ENCODE results near the gene NAT10.
A peak's percentile ranks its signal among the peaks of the same experiment; 100 is the strongest.
"Not testable (repeated sequence)": the region's sequence is repeated elsewhere in the genome, so short reads cannot be mapped to it uniquely, and the experiment has no call there.

Gene NAT10

GRCh38 chr11:34072832-34073231 is 32.6 kb upstream of the NAT10 start:
- Histone ChIP-seq H3K27ac (ENCODE audit: low read length) (no peak overlapping the region), H3K27me3 (ENCODE audit: control insufficient read depth, insufficient read depth, low read length) (no peaks in the 10 kb centered on the region), H3K4me3 (ENCODE audit: low read length) (no peak overlapping the region), H3K9me3 (ENCODE audit: control insufficient read depth, insufficient read depth, low read length) (no peaks in the 10 kb centered on the region), H3K4me1 (ENCODE audit: control insufficient read depth, insufficient read depth, low read length) (no peaks in the 10 kb centered on the region), H3K36me3 (ENCODE audit: control insufficient read depth, insufficient read depth, low read length) (peaks cover 8% of the 10 kb centered on the region; the same call in 1 of the 2 replicates)
- no CpG with 5 or more reads among the region's 2 CpGs for WGBS (ENCODE audit: insufficient coverage, insufficient read length)
- no peak for DNase-seq (ENCODE audit: low read depth, low spot score)

GRCh38 chr11:34074391-34074790 is 31.0 kb upstream of the NAT10 start:
- Histone ChIP-seq H3K36me3 (ENCODE audit: control insufficient read depth, insufficient read depth, low read length) (peaks cover 14% of the 10 kb centered on the region; the same call in 1 of the 2 replicates), H3K9me3 (ENCODE audit: control insufficient read depth, insufficient read depth, low read length) (no peaks in the 10 kb centered on the region), H3K4me3 (ENCODE audit: low read length) (no peak overlapping the region), H3K27me3 (ENCODE audit: control insufficient read depth, insufficient read depth, low read length) (no peaks in the 10 kb centered on the region), H3K27ac (ENCODE audit: low read length) (no peak overlapping the region), H3K4me1 (ENCODE audit: control insufficient read depth, insufficient read depth, low read length) (no peaks in the 10 kb centered on the region)
- no peak for DNase-seq (ENCODE audit: low read depth, low spot score)
- WGBS (ENCODE audit: insufficient coverage, insufficient read length), result no CpG with 5 or more reads among the region's 4 CpGs

GRCh38 chr11:34075178-34075820 is 30.1 kb upstream of the NAT10 start:
- DNase-seq (ENCODE audit: low read depth, low spot score), result no peak
- no peaks in the 10 kb centered on the region for H3K9me3 ChIP-seq (ENCODE audit: control insufficient read depth, insufficient read depth, low read length)
- H3K36me3 ChIP-seq (ENCODE audit: control insufficient read depth, insufficient read depth, low read length), result peaks cover 14% of the 10 kb centered on the region; the same call in 1 of the 2 replicates
- no peak overlapping the region for H3K27ac ChIP-seq (ENCODE audit: low read length)
- WGBS (ENCODE audit: insufficient coverage, insufficient read length), result no CpG with 5 or more reads among the region's 2 CpGs
- no peak overlapping the region for H3K4me3 ChIP-seq (ENCODE audit: low read length)
- no peaks in the 10 kb centered on the region for H3K4me1 ChIP-seq (ENCODE audit: control insufficient read depth, insufficient read depth, low read length)
- no peaks in the 10 kb centered on the region for H3K27me3 ChIP-seq (ENCODE audit: control insufficient read depth, insufficient read depth, low read length)

GRCh38 chr11:34080609-34081008 is 24.8 kb upstream of the NAT10 start:
- Histone ChIP-seq H3K27ac (ENCODE audit: low read length) (no peak overlapping the region), H3K27me3 (ENCODE audit: control insufficient read depth, insufficient read depth, low read length) (no peaks in the 10 kb centered on the region), H3K4me3 (ENCODE audit: low read length) (no peak overlapping the region), H3K36me3 (ENCODE audit: control insufficient read depth, insufficient read depth, low read length) (peaks cover 27% of the 10 kb centered on the region; the same call in 1 of the 2 replicates), H3K9me3 (ENCODE audit: control insufficient read depth, insufficient read depth, low read length) (no peaks in the 10 kb centered on the region), H3K4me1 (ENCODE audit: control insufficient read depth, insufficient read depth, low read length) (no peaks in the 10 kb centered on the region)
- WGBS (ENCODE audit: insufficient coverage, insufficient read length), result no CpG with 5 or more reads among the region's 4 CpGs
- no peak for DNase-seq (ENCODE audit: low read depth, low spot score)

GRCh38 chr11:34084637-34085036 is 20.8 kb upstream of the NAT10 start:
- Histone ChIP-seq H3K4me3 (ENCODE audit: low read length) (no peak overlapping the region), H3K27me3 (ENCODE audit: control insufficient read depth, insufficient read depth, low read length) (no peaks in the 10 kb centered on the region), H3K27ac (ENCODE audit: low read length) (no peak overlapping the region), H3K4me1 (ENCODE audit: control insufficient read depth, insufficient read depth, low read length) (no peaks in the 10 kb centered on the region), H3K9me3 (ENCODE audit: control insufficient read depth, insufficient read depth, low read length) (no peaks in the 10 kb centered on the region), H3K36me3 (ENCODE audit: control insufficient read depth, insufficient read depth, low read length) (peaks cover 29% of the 10 kb centered on the region; the same call in 1 of the 2 replicates)
- no CpG with 5 or more reads among the region's 2 CpGs for WGBS (ENCODE audit: insufficient coverage, insufficient read length)
- DNase-seq (ENCODE audit: low read depth, low spot score), result no peak

GRCh38 chr11:34086554-34087283 is 18.7 kb upstream of the NAT10 start:
- Histone ChIP-seq H3K27ac (ENCODE audit: low read length) (no peak overlapping the region), H3K4me3 (ENCODE audit: low read length) (no peak overlapping the region), H3K36me3 (ENCODE audit: control insufficient read depth, insufficient read depth, low read length) (peaks cover 33% of the 10 kb centered on the region; the same call in 1 of the 2 replicates), H3K9me3 (ENCODE audit: control insufficient read depth, insufficient read depth, low read length) (no peaks in the 10 kb centered on the region), H3K27me3 (ENCODE audit: control insufficient read depth, insufficient read depth, low read length) (no peaks in the 10 kb centered on the region), H3K4me1 (ENCODE audit: control insufficient read depth, insufficient read depth, low read length) (no peaks in the 10 kb centered on the region)
- no peak for DNase-seq (ENCODE audit: low read depth, low spot score)
- no CpG with 5 or more reads among the region's 4 CpGs for WGBS (ENCODE audit: insufficient coverage, insufficient read length)

GRCh38 chr11:34091825-34092224 is 13.6 kb upstream of the NAT10 start:
- Histone ChIP-seq H3K4me3 (ENCODE audit: low read length) (no peak overlapping the region), H3K9me3 (ENCODE audit: control insufficient read depth, insufficient read depth, low read length) (no peaks in the 10 kb centered on the region), H3K27me3 (ENCODE audit: control insufficient read depth, insufficient read depth, low read length) (no peaks in the 10 kb centered on the region), H3K4me1 (ENCODE audit: control insufficient read depth, insufficient read depth, low read length) (no peaks in the 10 kb centered on the region), H3K36me3 (ENCODE audit: control insufficient read depth, insufficient read depth, low read length) (peaks cover 26% of the 10 kb centered on the region), H3K27ac (ENCODE audit: low read length) (no peak overlapping the region)
- no peak for DNase-seq (ENCODE audit: low read depth, low spot score)
- no CpG with 5 or more reads among the region's 1 CpG for WGBS (ENCODE audit: insufficient coverage, insufficient read length)

- H3K27ac ChIP-seq (ENCODE audit: low read length); H3K4me1 ChIP-seq (ENCODE audit: control insufficient read depth, insufficient read depth, low read length); H3K9me3 ChIP-seq (ENCODE audit: control insufficient read depth, insufficient read depth, low read length): not testable (repeated sequence)
Measured at GRCh38 chr11:34094900-34095299, 10.5 kb upstream of the NAT10 start.

GRCh38 chr11:34098813-34099212 is 6.6 kb upstream of the NAT10 start:
- WGBS (ENCODE audit: insufficient coverage, insufficient read length), result no CpG with 5 or more reads among the region's 2 CpGs
- no peaks in the 10 kb centered on the region for H3K9me3 ChIP-seq (ENCODE audit: control insufficient read depth, insufficient read depth, low read length)
- peaks cover 7% of the 10 kb centered on the region; the same call in 1 of the 2 replicates for H3K36me3 ChIP-seq (ENCODE audit: control insufficient read depth, insufficient read depth, low read length)
- H3K27ac ChIP-seq (ENCODE audit: low read length), result no peak overlapping the region
- no peak overlapping the region for H3K4me3 ChIP-seq (ENCODE audit: low read length)
- H3K4me1 ChIP-seq (ENCODE audit: control insufficient read depth, insufficient read depth, low read length), result no peaks in the 10 kb centered on the region
- no peaks in the 10 kb centered on the region for H3K27me3 ChIP-seq (ENCODE audit: control insufficient read depth, insufficient read depth, low read length)
- DNase-seq (ENCODE audit: low read depth, low spot score), result no peak

More at GRCh38 chr11:34094900-34095299, 10.5 kb upstream of the NAT10 start:
- no CpG with 5 or more reads among the region's 2 CpGs for WGBS (ENCODE audit: insufficient coverage, insufficient read length)
- not testable (repeated sequence) for DNase-seq (ENCODE audit: low read depth, low spot score); H3K27me3 ChIP-seq (ENCODE audit: control insufficient read depth, insufficient read depth, low read length); H3K4me3 ChIP-seq (ENCODE audit: low read length)
- H3K36me3 ChIP-seq (ENCODE audit: control insufficient read depth, insufficient read depth, low read length), result peaks cover 25% of the 10 kb centered on the region

GRCh38 chr11:34104680-34105078 is 750 bp upstream of the NAT10 start:
- DNase-seq (ENCODE audit: low read depth, low spot score), result no peak
- Histone ChIP-seq H3K4me3 (ENCODE audit: low read length) (peak overlapping the region; percentile 62; the same call in 1 of the 2 replicates), H3K36me3 (ENCODE audit: control insufficient read depth, insufficient read depth, low read length) (no peaks in the 10 kb centered on the region; the same call in 1 of the 2 replicates)

More at GRCh38 chr11:34104680-34105078, 750 bp upstream of the NAT10 start:
- WGBS (ENCODE audit: insufficient coverage, insufficient read length), result no CpG with 5 or more reads among the region's 6 CpGs
- H3K27me3 ChIP-seq (ENCODE audit: control insufficient read depth, insufficient read depth, low read length), result no peaks in the 10 kb centered on the region
- H3K9me3 ChIP-seq (ENCODE audit: control insufficient read depth, insufficient read depth, low read length), result no peaks in the 10 kb centered on the region
- no peaks in the 10 kb centered on the region for H3K4me1 ChIP-seq (ENCODE audit: control insufficient read depth, insufficient read depth, low read length)
- no peak overlapping the region for H3K27ac ChIP-seq (ENCODE audit: low read length)

Measured in iPS DF 6.9 (cell line).